Caco-2 (cell line): ENCODE data around the gene GFRA1. TPM values are rescaled to one million over a fixed set of nuclear protein-coding genes. Genes with fewer than 3 reads are reported as not detected.

Source experiments
- BruUV-seq: library from RNA; stranded (reverse); fragments of 400-500 nt; replicated peaks from 2 replicates; lab custom pipeline; 2021; lab: Mats Ljungman, UMichigan
- CTCF ChIA-PET: fragments of 300-600 bp; sonication (Branson Sonifier 250); formaldehyde crosslinking; loops from one replicate; lab custom pipeline; 2022; ENCODE audit warnings: antibody characterized with exemption; lab: Charles Lee
- POLR2A ChIA-PET: fragments of 300-600 bp; sonication (Branson Sonifier 250); formaldehyde crosslinking; loops from one replicate; lab custom pipeline; 2022; ENCODE audit warnings: antibody characterized with exemption; lab: Charles Lee
- DNase-seq, 2 experiments: peaks; one replicate each; pipeline versions ENCODE4 v3.0.0 to v3.0.0-alpha.2; 2020 to 2022
- H3K27me3 ChIP-seq: replicated peaks from 2 replicates; pipeline ENCODE4 v1.6.0; 2011; ENCODE audit warnings: low read length; ENCODE audit not compliant: control insufficient read depth, insufficient read depth
- H3K36me3 ChIP-seq: 2 replicates; pipeline ENCODE4 v1.5.1; 2011; ENCODE audit warnings: low read length; ENCODE audit not compliant: control insufficient read depth, insufficient read depth
- H3K4me1 ChIP-seq: fragments of 250-450 bp; sonication (Bioruptor Pico); 2 replicates; pipeline ENCODE4 v1.5.1; 2020; ENCODE audit warnings: mild to moderate bottlenecking
- H3K4me3 ChIP-seq: 2 replicates; pipeline ENCODE4 v1.5.1; 2011; ENCODE audit warnings: low read depth, mild to moderate bottlenecking, control low read depth, low read length
- H3K9me3 ChIP-seq: fragments of 250-450 bp; sonication (Bioruptor Pico); 2 replicates; pipeline ENCODE4 v1.5.1; 2020; ENCODE audit warnings: mild to moderate bottlenecking, moderate library complexity
- H3K27ac Mint-ChIP-seq: one replicate; pipeline ENCODE4 v1.8.0; 2022; ENCODE audit warnings: mixed read lengths; ENCODE audit not compliant: unreplicated experiment
- H3K27me3 Mint-ChIP-seq: one replicate; pipeline ENCODE4 v1.8.0; 2022; ENCODE audit warnings: mixed read lengths; ENCODE audit not compliant: insufficient read depth, unreplicated experiment
- H3K36me3 Mint-ChIP-seq: one replicate; pipeline ENCODE4 v1.8.0; 2022; ENCODE audit warnings: mild to moderate bottlenecking, mixed read lengths; ENCODE audit not compliant: insufficient read depth, unreplicated experiment
- H3K4me1 Mint-ChIP-seq: one replicate; pipeline ENCODE4 v1.8.0; 2022; ENCODE audit warnings: low read depth, mixed read lengths; ENCODE audit not compliant: unreplicated experiment
- H3K4me3 Mint-ChIP-seq: one replicate; pipeline ENCODE4 v1.8.0; 2022; ENCODE audit warnings: mild to moderate bottlenecking, moderate library complexity, mixed read lengths; ENCODE audit not compliant: unreplicated experiment
- H3K9me3 Mint-ChIP-seq: one replicate; pipeline ENCODE4 v1.8.0; 2022; ENCODE audit warnings: mixed read lengths; ENCODE audit not compliant: unreplicated experiment
- CTCF ChIP-seq, 2 experiments: fragments of 200-600 bp in 1 of 2; IDR thresholded peaks; 1 replicate in 1 of 2; 2 replicates in 1 of 2; pipeline versions ENCODE4 v1.5.1 to v1.8.0; 2011 to 2022; ENCODE audit warnings: antibody characterized with exemption in 1 of 2, control low read depth in 1 of 2, inconsistent platforms in 1 of 2, low read depth in 1 of 2, low read length in 1 of 2, mild to moderate bottlenecking in 1 of 2, moderate library complexity in 1 of 2; ENCODE audit not compliant: insufficient read depth in 1 of 2, severe bottlenecking in 1 of 2, unreplicated experiment in 1 of 2
- intact Hi-C: fragments of 100-400 bp; cut with micrococcal nuclease; formaldehyde crosslinking; loops from one replicate; pipeline ENCODE4 v1.10.0; 2022; ENCODE audit not compliant: unreplicated experiment
- total RNA-seq: library from RNA; stranded (reverse); gene quantifications from 2 replicates; pipeline ENCODE4 v1.2.3, GENCODE V29; 2022

The GFRA1 gene
- total RNA-seq, 1 experiment from 2014 or later, result not detected

GRCh38 chr10:116175231-116175630, 97.8 kb downstream of the GFRA1 start:
- Mint-ChIP-seq H3K4me3 (no peak overlapping the region), H3K9me3 (no peaks in the 10 kb centered on the region), H3K27ac (no peak overlapping the region), H3K36me3 (no peaks in the 10 kb centered on the region), H3K4me1 (no peaks in the 10 kb centered on the region), H3K27me3 (peaks cover 3% of the 10 kb centered on the region)
- TF ChIP-seq CTCF (IDR thresholded peaks at IDR 0.05; ENCODE audit: insufficient read depth in 1 of 2, low read depth in 1 of 2, low read length in 1 of 2, severe bottlenecking in 1 of 2, unreplicated experiment in 1 of 2), result no peak
- intact Hi-C loops, result no loop called here
- Histone ChIP-seq H3K36me3 (no peaks in the 10 kb centered on the region), H3K9me3 (no peaks in the 10 kb centered on the region), H3K4me3 (no peak overlapping the region), H3K27me3 (no peaks in the 10 kb centered on the region), H3K4me1 (no peaks in the 10 kb centered on the region)
- no TSS peak for BruUV-seq
- CTCF ChIA-PET, result no interaction called here
- DNase-seq, result no peak
- POLR2A ChIA-PET, result no interaction called here

GRCh38 chr10:116171505-116171904, 101.5 kb downstream of the GFRA1 start:
- no peak overlapping the region for H3K4me3 Mint-ChIP-seq
- intact Hi-C loops, result no loop called here
- ChIA-PET CTCF (no interaction called here), POLR2A (no interaction called here)
- H3K4me1 Mint-ChIP-seq, result no peaks in the 10 kb centered on the region
- no TSS peak for BruUV-seq
- H3K27ac Mint-ChIP-seq, result no peak overlapping the region
- no peaks in the 10 kb centered on the region for H3K27me3 Mint-ChIP-seq
- H3K9me3 Mint-ChIP-seq, result peaks cover 4% of the 10 kb centered on the region
- H3K36me3 ChIP-seq, result no peaks in the 10 kb centered on the region
- no peak overlapping the region for H3K4me3 ChIP-seq
- no peaks in the 10 kb centered on the region for H3K9me3 ChIP-seq
- no peaks in the 10 kb centered on the region for H3K4me1 ChIP-seq
- no peaks in the 10 kb centered on the region for H3K27me3 ChIP-seq
- no peaks in the 10 kb centered on the region for H3K36me3 Mint-ChIP-seq
- no peak for DNase-seq
- TF ChIP-seq CTCF (IDR thresholded peaks at IDR 0.05; ENCODE audit: insufficient read depth in 1 of 2, low read depth in 1 of 2, low read length in 1 of 2, severe bottlenecking in 1 of 2, unreplicated experiment in 1 of 2), result no peak

GRCh38 chr10:116170815-116171250, 102.2 kb downstream of the GFRA1 start:
- Mint-ChIP-seq H3K9me3 (peaks cover 10% of the 10 kb centered on the region), H3K27me3 (no peaks in the 10 kb centered on the region), H3K36me3 (no peaks in the 10 kb centered on the region), H3K4me1 (no peaks in the 10 kb centered on the region), H3K4me3 (no peak overlapping the region), H3K27ac (no peak overlapping the region)
- H3K4me3 ChIP-seq, result no peak overlapping the region
- BruUV-seq, result no TSS peak
- ChIA-PET POLR2A (no interaction called here), CTCF (no interaction called here)
- DNase-seq, result no peak
- intact Hi-C loops, result no loop called here
- H3K36me3 ChIP-seq, result no peaks in the 10 kb centered on the region
- no peaks in the 10 kb centered on the region for H3K4me1 ChIP-seq
- H3K9me3 ChIP-seq, result no peaks in the 10 kb centered on the region
- TF ChIP-seq CTCF (IDR thresholded peaks at IDR 0.05; ENCODE audit: insufficient read depth in 1 of 2, low read depth in 1 of 2, low read length in 1 of 2, severe bottlenecking in 1 of 2, unreplicated experiment in 1 of 2), result no peak
- no peaks in the 10 kb centered on the region for H3K27me3 ChIP-seq
